HG03139 (cell line): ENCODE measurements around the gene CTDNEP1.

Experiments
- ATAC-seq: cut with Tn5 transposase; IDR thresholded peaks from one replicate; pipeline ENCODE4 v1.9.1; 2021; ENCODE audit not compliant: unreplicated experiment

The CTDNEP1 gene

DNA sequence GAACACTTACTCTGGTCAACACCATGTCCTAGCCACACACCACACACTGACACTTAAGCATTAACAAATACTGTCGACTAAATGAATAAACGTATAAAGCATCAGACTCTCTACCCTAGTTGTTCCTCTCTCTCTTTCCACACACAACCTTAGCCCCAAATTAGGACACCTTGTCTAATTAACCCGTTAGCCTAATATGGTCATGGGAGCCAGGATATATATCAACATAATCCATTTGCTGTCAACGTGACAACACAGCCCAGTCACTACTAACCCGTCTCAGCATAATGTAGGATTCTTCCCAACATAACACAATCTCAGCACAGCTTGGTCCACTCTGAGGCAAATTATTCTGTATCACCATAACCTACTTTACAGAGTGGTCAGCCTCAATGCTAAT, 19.4 kb downstream of the CTDNEP1 start:
- no peak for ATAC-seq

DNA sequence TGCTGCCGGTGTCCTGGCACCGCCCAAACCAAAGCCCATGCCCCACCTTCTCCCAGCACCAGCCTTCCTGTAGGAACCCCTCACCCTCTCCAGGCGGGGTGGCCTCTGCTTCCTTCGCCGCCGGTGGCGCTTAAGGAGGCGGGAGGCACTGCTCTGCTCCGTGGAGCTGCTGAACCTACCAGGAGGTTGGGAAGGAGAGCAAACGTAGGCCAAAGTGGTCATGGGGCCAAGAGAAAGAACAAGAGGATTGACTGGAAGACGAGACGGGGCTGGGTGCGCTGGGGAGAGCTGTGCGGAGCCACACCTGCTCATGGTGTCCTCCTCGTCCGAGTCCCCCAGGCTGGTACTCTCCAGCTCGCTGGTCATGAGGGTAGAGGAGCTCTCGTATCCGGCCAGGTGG, 22.0 kb downstream of the CTDNEP1 start:
- no peak for ATAC-seq

DNA sequence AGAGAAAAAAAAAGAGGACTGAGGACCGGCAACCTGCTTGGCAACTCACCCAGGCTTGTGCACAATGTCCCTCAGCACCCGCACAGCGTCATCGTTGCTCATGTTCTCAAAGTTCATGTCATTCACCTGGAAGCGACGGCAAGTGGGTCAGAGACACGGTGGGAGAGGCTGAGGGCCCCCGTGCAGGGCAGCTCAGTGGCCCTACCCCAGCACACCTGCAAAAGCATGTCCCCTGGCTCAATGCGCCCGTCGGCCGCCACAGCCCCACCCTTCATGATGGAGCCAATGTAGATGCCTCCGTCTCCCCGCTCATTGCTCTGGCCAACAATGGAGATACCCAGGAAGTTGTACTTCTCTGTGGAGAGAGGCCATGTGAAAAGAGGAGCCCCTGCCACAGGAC, 22.6 kb downstream of the CTDNEP1 start:
- no peak for ATAC-seq

DNA sequence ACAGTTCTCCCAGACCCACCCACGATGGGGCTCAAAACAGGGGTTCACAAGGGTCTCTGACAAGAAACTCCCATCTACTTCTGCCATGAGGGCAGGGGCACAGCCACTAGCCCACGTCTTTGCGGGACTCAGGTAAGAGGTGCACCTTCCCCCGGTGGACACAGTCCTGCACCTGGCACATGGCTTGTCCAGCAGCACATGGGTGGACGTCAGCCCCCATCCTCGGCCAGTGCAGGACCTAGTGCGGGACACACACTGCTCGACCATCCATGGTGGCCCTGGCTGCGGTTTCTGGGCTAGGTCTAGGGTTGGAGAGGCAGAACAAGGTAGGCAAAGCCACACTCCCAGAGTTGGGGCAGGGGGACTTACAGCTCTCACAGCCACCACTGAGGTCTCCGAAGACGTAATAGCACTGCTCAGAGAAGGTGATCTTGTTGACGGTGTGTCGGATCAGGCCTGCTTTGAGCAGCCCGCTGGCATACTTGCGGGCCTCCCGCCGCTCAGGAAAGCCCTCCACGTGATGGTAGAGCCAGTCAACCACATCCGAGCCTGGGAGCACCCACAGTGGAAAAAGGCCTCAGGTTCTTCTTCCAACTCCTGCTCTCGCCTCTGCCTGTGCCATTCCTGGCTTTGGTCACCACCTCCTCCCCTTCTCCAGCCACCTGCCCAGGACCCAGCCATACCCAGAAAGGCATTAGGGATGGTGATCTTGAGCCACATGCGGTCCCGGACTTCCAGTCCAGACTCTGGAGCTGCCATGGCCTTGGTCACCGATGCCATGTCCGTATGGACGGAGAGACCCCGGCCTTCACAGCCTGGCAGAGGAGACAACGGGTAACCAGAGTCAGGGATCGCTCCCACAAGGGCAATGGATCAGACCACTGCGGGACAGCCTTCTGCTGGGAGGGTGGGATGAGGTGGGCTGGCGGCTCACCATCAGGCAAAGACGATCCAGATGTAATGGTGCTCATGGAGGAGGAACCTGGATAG, 24.5 kb downstream of the CTDNEP1 start:
- no peak for ATAC-seq

DNA sequence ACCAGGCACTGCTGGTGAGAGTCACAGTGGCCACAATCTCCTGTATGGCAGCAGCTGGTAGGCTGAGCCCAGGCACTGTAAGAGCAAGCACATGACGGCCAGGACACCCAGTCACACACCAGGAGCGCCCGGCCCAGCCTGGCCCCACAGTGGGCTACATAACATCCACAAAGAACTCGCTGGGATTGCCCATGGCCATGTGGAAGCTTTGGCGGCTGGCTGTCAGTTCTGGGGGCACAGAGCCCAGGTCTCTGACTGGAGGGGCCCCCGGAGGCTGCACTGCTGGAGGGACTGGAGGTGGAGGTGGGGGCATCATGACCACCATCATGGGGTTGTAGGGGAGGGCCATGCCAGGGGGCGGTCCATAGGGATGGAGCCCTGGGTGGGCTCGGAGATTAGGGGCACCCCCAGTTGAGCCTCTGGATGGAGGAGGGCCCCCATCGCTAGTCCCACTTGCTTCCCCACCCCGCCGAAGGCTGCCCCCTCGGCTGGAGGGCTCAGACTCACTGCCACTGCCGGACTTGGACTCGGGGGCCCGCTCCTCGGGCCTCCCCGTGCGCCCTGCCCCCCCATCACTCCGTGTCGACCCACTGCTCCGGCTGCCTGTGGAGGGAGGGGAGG, 25.7 kb downstream of the CTDNEP1 start:
- no peak for ATAC-seq

DNA sequence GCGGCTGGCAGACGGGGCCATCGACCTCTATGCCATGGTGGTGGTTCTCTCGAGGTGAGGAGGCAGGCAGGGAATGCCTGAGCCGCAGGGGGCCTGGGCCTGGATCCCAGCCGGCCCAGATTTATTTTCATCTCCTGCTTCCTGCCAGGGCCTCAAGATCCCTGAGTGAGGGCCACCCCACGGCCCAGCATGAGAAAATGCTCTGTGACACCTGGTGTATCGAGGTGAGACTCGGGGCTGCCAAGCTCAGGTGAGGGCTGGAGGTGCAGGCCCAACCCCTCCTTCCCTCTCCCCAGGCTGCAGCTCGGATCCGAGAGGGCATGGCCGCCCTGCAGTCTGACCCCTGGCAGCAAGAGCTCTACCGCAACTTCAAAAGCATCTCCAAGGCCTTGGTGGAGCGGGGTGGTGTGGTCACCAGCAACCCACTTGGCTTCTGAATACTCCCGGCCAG, 26.8 kb downstream of the CTDNEP1 start:
- ATAC-seq, result no peak

DNA sequence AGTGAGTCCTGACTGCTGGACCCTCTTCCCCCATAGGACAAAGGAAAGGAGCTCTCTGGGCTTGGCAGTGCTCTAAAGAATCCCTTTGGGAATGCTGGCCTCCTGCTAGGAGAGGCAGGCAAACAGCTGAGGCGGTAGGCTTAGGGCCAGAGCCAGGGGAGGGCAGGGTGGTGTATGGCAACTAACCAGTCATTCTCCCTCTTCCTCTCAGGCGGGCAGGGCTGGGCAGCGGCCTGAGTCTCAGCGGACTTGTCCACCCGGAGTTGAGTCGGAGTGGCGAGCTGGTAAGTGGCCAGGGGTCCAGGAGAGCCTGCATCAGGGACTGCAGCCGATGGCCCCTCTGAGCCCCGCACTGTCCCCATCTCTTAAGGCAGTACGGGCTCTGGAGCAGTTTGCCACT, 27.4 kb downstream of the CTDNEP1 start:
- no peak for ATAC-seq

DNA sequence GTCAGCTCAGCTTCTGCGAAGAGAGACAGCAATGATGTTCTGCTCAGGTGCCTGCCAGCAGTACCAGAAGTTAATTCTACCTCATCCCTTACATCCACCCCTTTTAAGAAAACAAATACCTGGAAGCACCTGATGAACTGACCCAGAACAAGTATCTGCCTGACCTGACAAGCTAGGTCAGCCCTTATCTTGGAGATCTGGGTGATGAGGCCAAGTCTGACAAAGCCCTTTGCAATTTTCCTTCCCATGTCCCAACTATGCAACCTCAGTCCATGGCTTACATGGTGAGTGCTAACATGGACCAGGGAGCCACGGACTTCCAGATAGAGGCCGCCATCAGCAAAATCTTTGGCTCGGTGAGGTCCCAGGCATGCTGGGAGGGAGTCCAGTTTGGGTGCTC, 28.2 kb downstream of the CTDNEP1 start:
- ATAC-seq, result no peak

DNA sequence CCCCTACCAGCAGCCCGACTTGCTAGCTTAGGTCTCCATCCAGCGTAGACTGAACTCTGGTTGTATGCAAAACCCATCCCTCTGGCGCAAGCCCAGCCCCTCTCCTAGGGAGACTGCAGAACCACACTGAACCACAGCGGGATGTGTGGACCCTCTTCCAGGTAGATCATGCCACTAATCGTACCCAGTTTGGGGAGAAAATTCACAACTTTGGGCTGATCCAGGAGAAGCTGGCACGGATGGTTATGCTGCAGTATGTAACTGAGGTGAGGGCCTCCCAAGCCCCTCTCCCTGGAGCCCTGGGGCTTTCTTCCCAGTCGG, 28.6 kb downstream of the CTDNEP1 start:
- no peak for ATAC-seq

DNA sequence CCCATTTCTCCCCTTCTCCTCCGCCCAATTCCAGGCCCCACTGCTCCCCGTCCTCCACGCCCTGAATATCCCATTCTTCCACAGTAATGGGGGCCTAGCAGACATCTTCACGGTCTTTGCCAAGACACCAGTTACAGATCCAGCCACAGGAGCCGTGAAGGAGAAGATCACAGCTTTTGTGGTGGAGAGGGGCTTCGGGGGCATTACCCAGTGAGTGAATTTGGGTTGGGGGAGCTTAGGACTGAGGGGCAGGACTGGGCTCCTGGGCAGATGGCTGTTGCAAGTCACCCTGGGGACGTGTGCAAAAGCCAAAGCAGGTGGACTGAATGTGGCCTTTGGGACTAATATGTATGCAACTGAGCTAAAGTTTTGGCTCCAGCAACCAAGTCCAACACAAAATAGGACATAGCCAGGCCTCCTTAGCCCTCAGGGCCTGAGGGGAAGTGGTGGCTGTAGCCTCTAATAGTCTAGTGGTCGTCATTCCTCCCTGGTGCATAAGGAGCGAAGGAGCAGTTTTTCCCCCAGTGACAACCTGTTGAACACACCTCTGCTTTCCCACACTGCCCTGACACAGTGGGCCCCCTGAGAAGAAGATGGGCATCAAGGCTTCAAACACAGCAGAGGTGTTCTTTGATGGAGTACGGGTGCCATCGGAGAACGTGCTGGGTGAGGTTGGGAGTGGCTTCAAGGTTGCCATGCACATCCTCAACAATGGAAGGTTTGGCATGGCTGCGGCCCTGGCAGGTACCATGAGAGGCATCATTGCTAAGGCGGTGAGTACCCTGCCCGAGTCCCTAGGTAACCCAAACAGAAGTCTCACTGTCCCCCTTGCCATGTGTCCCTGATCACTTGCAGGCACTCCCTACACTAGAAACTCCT, 29.2 kb downstream of the CTDNEP1 start:
- ATAC-seq, result no peak

DNA sequence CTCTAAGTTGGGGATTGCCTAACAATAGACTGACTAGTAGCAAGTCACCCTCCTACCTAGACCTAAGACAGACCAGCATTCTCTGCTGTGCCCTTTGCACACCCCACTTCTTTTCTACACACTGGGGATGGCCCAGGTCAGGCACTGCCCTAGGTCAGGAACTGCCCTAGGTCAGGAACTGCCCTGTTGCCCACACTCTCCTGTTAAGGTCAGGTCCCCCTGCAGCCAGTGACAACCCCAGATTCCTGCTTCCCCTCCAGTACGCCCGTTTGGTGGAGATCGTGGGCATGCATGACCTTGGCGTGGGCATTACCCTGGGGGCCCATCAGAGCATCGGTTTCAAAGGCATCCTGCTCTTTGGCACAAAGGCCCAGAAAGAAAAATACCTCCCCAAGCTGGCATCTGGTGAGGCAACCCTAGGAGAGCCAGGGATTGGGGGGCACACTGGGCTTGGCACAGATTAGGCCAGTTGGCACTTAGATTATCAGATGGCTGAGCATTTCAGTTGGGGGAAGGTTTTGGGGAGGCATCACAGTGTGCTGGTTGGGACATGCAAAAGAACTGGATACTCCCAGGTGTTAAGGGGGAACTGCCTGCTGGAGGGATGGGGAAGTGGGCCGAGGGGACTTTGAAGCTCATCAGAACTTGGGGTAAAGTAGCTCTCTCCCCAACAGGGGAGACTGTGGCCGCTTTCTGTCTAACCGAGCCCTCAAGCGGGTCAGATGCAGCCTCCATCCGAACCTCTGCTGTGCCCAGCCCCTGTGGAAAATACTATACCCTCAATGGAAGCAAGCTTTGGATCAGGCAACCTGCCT, 30.0 kb downstream of the CTDNEP1 start:
- ATAC-seq, result no peak

DNA sequence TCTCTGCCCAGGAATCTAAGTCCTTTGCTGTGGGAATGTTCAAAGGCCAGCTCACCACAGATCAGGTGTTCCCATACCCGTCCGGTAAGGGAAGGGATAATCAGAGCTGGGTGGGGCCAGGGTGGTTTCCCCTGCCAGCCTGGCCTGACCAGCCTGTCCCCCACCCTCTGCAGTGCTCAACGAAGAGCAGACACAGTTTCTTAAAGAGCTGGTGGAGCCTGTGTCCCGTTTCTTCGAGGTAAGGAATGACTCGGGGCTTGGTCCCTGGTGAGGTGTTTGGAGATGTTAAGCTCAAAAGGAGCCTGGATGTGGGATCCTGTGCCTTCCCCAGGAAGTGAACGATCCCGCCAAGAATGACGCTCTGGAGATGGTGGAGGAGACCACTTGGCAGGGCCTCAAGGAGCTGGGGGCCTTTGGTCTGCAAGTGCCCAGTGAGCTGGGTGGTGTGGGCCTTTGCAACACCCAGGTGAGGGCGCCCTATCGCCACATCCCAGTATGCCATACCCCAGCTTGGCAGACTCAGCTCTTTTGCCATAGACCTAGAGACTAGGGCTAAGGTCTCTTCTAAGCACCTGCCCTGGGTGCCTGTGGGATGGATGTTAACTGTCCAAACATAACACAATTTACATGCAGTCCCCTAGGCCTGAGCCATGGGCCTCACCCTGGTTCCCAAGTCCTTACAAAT, 30.8 kb downstream of the CTDNEP1 start:
- ATAC-seq, result no peak

DNA sequence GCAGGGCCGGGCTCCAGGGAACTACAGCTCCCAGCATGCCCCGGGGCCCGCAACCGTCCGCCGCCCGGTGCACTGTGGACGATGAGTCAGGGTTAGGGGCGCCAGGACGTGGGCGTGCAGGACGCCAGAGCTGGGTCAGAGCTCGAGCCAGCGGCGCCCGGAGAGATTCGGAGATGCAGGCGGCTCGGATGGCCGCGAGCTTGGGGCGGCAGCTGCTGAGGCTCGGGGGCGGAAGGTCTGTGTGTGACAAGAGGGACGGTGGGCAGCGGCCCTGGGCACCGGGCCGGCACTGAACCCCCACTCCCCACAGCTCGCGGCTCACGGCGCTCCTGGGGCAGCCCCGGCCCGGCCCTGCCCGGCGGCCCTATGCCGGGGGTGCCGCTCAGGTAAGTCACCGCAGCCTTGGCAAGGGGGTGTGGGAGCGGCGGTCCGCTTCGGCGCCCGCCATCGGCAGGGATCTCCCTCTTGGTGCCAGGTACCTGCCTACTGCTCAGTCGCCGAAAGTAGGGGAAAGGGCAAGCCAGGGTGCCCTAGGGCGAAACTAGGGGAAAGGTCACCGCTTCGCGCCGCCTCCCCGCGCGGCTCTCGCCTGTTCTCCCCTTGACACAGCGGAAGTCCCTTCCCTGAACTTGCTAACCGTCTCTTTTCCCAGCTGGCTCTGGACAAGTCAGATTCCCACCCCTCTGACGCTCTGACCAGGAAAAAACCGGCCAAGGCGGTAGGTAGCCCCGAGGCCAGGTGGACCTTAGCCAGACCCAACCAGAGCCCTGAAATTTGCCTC, 31.5 kb downstream of the CTDNEP1 start, which contains the start of the genes ACADVL and DLG4:
TSS of gene ACADVL (plus strand) at position 127 of the 781 bp plus-strand sequence. CDS start at position 174, 47 bp downstream.
TSS of gene DLG4 (minus strand) at position 25 of the 781 bp plus-strand sequence.
- ATAC-seq, result peak; percentile 49

DNA sequence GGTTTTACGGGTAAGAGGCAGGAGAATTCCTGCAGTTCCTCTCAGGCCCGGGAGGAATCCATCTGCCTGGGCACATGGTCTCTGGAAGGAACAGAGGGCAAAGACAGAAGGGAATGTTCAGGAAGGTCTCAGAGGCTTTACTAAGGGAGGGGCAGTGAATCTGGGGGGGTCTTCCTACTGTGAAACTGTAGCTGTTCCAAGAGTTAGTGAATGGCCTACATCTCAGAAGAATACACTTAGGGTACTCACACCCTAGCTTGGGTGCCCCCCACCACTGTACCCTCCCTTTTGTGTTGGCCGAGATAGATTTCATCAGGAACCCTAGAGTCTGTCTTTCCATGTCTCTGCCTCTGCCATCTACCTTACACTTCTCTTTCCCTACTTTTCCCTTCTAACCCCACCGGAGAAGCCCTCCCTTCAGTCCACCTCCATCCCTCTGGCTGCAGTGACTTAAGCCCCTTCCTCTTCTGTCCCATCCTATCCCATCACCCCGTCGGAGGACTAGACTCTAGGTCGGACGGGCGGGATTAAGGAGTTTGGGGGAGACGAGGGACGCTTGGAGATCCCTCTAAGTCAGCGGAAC, 32.2 kb downstream of the CTDNEP1 start:
- no peak for ATAC-seq

DNA sequence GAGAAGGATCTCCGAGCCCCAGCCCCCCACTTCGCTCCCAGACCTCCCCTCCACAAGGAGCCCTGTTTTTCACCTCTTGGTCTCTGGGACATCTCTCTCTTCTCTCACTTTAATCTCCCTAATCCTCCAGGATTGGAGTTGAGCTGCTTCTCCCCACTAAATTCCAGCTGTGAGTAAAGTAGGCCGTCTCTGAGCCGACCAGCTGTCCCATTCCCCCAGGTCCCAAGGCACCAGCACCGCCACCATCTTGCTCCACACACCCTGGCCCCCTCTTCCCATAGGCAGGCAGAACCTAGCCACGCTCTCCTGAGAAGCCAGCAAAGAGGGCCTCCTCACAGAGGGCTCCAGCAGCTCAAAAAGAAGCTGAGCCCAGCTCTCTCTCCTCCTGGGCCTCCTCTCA, 32.8 kb downstream of the CTDNEP1 start:
- ATAC-seq, result no peak

DNA sequence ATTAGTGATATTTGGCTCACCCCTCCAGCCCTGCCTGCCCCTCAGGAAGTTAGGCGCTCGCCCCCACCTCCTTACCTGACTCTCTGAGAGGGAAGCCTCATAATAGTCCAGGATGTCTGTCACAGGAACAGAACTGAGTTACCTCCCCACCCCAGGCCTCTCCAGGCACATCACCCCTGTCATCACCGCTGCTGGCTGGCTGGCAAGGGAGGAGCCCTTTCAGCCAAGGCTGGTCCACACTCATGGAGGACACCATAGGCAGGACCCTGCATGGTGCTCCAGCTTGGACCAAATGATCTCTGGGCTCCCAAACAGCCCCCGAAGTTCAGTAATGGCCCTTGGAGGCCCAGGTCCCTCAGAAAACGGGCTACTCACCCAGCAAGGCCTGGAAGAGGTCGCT, 33.4 kb downstream of the CTDNEP1 start:
- no peak for ATAC-seq

DNA sequence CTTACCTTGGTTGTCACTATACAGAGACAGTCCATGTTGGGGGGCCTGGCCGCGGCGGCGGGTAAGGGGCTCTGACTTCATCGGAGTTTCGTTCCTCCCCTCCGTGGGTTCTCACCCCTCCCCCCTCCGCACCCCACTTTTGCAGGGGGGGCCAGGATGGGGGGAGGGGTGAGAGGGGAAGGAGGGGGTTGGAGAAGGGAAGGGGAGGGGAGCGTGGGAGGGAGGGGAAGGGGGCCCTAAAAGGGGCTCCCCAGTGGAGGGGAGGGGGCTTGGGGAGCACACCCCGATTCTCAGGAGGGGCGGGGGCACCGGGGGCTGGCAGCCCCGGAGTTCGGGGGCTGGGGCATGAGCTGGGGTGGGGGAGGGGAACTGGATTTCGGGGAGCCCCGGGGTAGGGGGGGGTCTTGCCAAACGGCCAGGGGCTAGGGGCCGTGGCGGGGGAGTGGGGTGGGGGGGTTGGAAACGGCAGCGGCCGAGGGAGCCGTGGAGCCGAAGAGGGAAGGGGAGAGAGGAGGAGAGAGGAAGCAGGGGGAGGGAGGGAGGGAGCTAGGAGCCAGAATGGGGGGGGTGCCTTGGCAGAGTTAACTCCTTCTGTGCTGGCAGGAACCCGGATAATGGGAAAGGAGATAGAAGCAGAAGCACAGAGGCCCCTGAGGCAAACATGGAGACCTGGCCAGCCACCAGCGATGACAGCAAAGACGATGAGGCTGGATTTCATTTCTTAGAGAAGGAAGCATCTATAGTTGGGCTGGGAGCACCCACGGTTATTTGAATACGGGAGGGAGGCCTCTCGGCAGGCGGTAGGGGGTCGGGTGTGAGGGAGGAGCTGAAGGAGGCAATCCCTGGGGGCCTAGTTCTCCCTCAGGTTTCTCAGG, 34.2 kb downstream of the CTDNEP1 start:
- no peak for ATAC-seq
